MM.1S (cell line): ENCODE measurements around the gene DMPK.
A peak's percentile ranks its signal among the peaks of the same experiment; 100 is the strongest.

Source experiments
- DNase-seq: peaks from one replicate; pipeline ENCODE4 v3.0.0-alpha.2; 2015
- H2AFZ ChIP-seq: fragments of 300-600 bp; sonication (generic); 2 replicates; pipeline ENCODE4 v1.6.0; 2016; ENCODE audit warnings: antibody characterized with exemption, low read length
- H3F3A ChIP-seq: fragments of 300-600 bp; sonication (generic); 2 replicates; pipeline ENCODE4 v1.6.1; 2016; ENCODE audit warnings: mild to moderate bottlenecking, antibody characterized with exemption, low read length, moderate library complexity, mixed read lengths; ENCODE audit not compliant: insufficient read depth
- H3K27ac ChIP-seq: fragments of 300-600 bp; sonication (generic); 2 replicates; pipeline ENCODE4 v1.5.1; 2016; ENCODE audit warnings: mild to moderate bottlenecking, low read length
- H3K27me3 ChIP-seq: fragments of 300-600 bp; sonication (generic); replicated peaks from 2 replicates; pipeline ENCODE4 v1.6.0; 2016; ENCODE audit warnings: low read length; ENCODE audit not compliant: insufficient read depth
- H3K36me3 ChIP-seq: fragments of 300-600 bp; sonication (generic); replicated peaks from 2 replicates; pipeline ENCODE4 v1.6.1; 2016; ENCODE audit warnings: mild to moderate bottlenecking, low read length, mixed read lengths; ENCODE audit not compliant: insufficient read depth
- H3K4me1 ChIP-seq: fragments of 300-600 bp; sonication (generic); 2 replicates; pipeline ENCODE4 v1.6.1; 2016; ENCODE audit warnings: low read length, mixed read lengths
- H3K4me2 ChIP-seq: fragments of 300-600 bp; sonication (generic); 2 replicates; pipeline ENCODE4 v1.6.0; 2016; ENCODE audit warnings: low read depth, low read length
- H3K4me3 ChIP-seq: fragments of 300-600 bp; sonication (generic); 2 replicates; pipeline ENCODE4 v1.5.1; 2016; ENCODE audit warnings: low read length, mixed read lengths
- H3K79me2 ChIP-seq: fragments of 300-600 bp; sonication (generic); 2 replicates; pipeline ENCODE4 v1.6.1; 2016; ENCODE audit warnings: mixed run types, low read length, mixed read lengths
- H3K9ac ChIP-seq: fragments of 300-600 bp; sonication (generic); 2 replicates; pipeline ENCODE4 v1.6.1; 2016; ENCODE audit warnings: low read length, mixed read lengths
- H3K9me2 ChIP-seq: fragments of 300-600 bp; sonication (generic); replicated peaks from 2 replicates; pipeline ENCODE4 v1.6.1; 2016; ENCODE audit warnings: mild to moderate bottlenecking, low read length, mixed read lengths; ENCODE audit not compliant: insufficient read depth
- H3K9me3 ChIP-seq: fragments of 300-600 bp; sonication (generic); replicated peaks from 2 replicates; pipeline ENCODE4 v1.6.1; 2016; ENCODE audit warnings: mild to moderate bottlenecking, low read length, mixed read lengths; ENCODE audit not compliant: insufficient read depth
- H4K20me1 ChIP-seq: fragments of 300-600 bp; sonication (generic); 2 replicates; pipeline ENCODE4 v1.6.1; 2016; ENCODE audit warnings: mild to moderate bottlenecking, low read length, moderate library complexity, mixed read lengths; ENCODE audit not compliant: insufficient read depth
- EZH2 ChIP-seq: fragments of 300-600 bp; sonication (generic); optimal IDR thresholded peaks from 2 replicates; pipeline ENCODE3; 2017; ENCODE audit warnings: low read depth, mild to moderate bottlenecking, antibody characterized with exemption, low read length, mixed read lengths
- EZH2phosphoT487 ChIP-seq: fragments of 300-600 bp; sonication (generic); IDR thresholded peaks from 2 replicates; pipeline ENCODE4 v1.6.1; 2018; ENCODE audit warnings: antibody characterized with exemption, low read length
- TF ChIP-seq, protein P1 (sequence below): fragments of 300-600 bp; sonication (generic); IDR thresholded peaks from 2 replicates; pipeline ENCODE4 v1.5.1; 2016; ENCODE audit warnings: antibody characterized with exemption, low read length, mixed read lengths

Gene DMPK

DNA sequence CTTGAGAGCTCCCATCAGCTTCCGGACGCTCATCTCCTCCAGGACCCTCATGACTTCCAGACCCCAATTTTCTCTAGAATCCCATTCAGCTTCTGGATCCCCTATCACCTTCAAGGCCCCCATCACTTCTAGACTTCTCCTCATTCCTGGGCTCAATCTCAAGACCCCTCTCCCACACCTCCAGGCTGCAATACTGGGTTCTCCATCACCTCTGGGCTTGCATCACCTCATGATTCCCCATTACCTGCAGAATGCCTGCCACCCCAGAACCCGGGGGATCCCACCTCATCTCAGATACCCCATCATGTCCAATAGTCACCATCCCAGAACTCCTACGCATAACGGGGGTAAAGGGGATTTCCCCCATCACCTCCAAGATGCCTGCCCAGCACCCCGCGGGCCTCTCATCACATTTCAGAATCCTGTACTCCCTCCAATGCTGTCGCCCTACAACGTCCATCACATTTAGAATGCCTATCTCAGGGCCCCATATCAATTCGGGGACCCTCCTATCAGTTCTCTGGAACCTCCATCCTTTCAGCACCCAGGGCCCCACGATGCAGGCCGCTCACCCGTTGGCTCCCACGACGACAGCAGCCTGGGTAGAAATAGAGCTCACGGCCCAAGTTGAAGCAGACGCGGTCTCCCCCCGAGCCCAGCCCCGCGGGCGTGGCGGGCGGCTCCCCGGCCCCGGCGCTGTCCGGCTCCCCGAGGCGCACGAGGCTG lies 9.6 kb upstream of the DMPK start:
- no peak for DNase-seq
- Histone ChIP-seq H3K79me2 (peaks cover 23% of the 10 kb centered on the region), H3K27ac (no peak overlapping the region), H4K20me1 (no peaks in the 10 kb centered on the region), H3K9me2 (no peaks in the 10 kb centered on the region), H3K36me3 (0 out of 2 replicates have a peak, but pooled peaks cover 3% of the 10 kb centered on the region), H3K9ac (peak overlapping the region; percentile 88), H2AFZ (peak overlapping the region; percentile 51; the same call in 1 of the 2 replicates), H3F3A (no peaks in the 10 kb centered on the region), H3K27me3 (no peaks in the 10 kb centered on the region), H3K4me1 (peaks cover 15% of the 10 kb centered on the region), H3K4me3 (peak overlapping the region; percentile 99), H3K9me3 (no peaks in the 10 kb centered on the region), H3K4me2 (peak overlapping the region; percentile 96)
- TF ChIP-seq EZH2phosphoT487 (no peak), EZH2 (no peak)
- TF ChIP-seq, protein P1, sequence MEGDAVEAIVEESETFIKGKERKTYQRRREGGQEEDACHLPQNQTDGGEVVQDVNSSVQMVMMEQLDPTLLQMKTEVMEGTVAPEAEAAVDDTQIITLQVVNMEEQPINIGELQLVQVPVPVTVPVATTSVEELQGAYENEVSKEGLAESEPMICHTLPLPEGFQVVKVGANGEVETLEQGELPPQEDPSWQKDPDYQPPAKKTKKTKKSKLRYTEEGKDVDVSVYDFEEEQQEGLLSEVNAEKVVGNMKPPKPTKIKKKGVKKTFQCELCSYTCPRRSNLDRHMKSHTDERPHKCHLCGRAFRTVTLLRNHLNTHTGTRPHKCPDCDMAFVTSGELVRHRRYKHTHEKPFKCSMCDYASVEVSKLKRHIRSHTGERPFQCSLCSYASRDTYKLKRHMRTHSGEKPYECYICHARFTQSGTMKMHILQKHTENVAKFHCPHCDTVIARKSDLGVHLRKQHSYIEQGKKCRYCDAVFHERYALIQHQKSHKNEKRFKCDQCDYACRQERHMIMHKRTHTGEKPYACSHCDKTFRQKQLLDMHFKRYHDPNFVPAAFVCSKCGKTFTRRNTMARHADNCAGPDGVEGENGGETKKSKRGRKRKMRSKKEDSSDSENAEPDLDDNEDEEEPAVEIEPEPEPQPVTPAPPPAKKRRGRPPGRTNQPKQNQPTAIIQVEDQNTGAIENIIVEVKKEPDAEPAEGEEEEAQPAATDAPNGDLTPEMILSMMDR, result no peak

DNA sequence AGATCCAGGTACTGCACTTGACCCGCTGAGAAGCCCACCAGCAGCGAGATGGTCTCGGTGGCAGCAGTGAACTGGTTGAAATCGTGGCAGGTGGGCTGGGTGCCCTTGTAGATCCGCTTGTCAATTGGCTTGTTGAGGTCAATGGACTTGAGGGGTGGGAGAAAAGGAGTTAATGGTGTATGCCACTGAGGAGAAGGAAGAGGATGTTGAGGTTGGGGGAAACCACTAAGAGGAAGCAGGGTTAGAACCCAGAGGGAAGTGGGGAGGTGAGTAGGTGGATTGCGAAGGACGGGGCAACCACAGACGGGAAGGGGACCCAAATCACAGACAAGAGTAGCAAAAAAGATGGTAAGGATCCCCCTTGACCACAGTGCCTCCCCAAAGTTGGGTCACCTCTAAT lies 8.7 kb upstream of the DMPK start:
- DNase-seq, result no peak
- TF ChIP-seq EZH2phosphoT487 (no peak), EZH2 (no peak)
- TF ChIP-seq, protein P1, result no peak
- no peaks in the 10 kb centered on the region for H3K27me3 ChIP-seq
- no peak overlapping the region for H2AFZ ChIP-seq
- no peaks in the 10 kb centered on the region for H3K9me2 ChIP-seq
- H4K20me1 ChIP-seq, result no peaks in the 10 kb centered on the region
- no peak overlapping the region for H3K4me2 ChIP-seq
- H3K4me3 ChIP-seq, result no peak overlapping the region
- no peak overlapping the region for H3K9ac ChIP-seq
- H3F3A ChIP-seq, result no peaks in the 10 kb centered on the region
- H3K79me2 ChIP-seq, result peaks cover 23% of the 10 kb centered on the region
- H3K27ac ChIP-seq, result no peak overlapping the region
- H3K9me3 ChIP-seq, result no peaks in the 10 kb centered on the region
- peaks cover 15% of the 10 kb centered on the region for H3K4me1 ChIP-seq
- H3K36me3 ChIP-seq, result 0 out of 2 replicates have a peak, but pooled peaks cover 3% of the 10 kb centered on the region

- no peaks in the 10 kb centered on the region for H3K9me3 ChIP-seq
These were observed 6.9 kb upstream of the DMPK start for GRCh38 chr19:45789035-45789786.

More at GRCh38 chr19:45789035-45789786, 6.9 kb upstream of the DMPK start:
- no peaks in the 10 kb centered on the region for H3K9me2 ChIP-seq
- no peak overlapping the region for H3K27ac ChIP-seq
- H4K20me1 ChIP-seq, result no peaks in the 10 kb centered on the region
- no peak overlapping the region for H3K4me2 ChIP-seq
- peaks cover 15% of the 10 kb centered on the region for H3K4me1 ChIP-seq
- no peaks in the 10 kb centered on the region for H3F3A ChIP-seq
- no peak for DNase-seq
- no peaks in the 10 kb centered on the region for H3K27me3 ChIP-seq
- H3K4me3 ChIP-seq, result no peak overlapping the region
- H3K9ac ChIP-seq, result no peak overlapping the region
- TF ChIP-seq, protein P1, result no peak
- TF ChIP-seq EZH2 (no peak), EZH2phosphoT487 (no peak)
- H3K36me3 ChIP-seq, result 0 out of 2 replicates have a peak, but pooled peaks cover 3% of the 10 kb centered on the region
- peaks cover 23% of the 10 kb centered on the region for H3K79me2 ChIP-seq
- H2AFZ ChIP-seq, result no peak overlapping the region
